Measurements from ENCODE around the gene LHPP. TPM values are rescaled to one million over a fixed set of nuclear protein-coding genes. Genes with fewer than 3 reads are reported as not detected.

LHPP gene
- total RNA-seq, 1 donor from 2014 or later = 15.3 TPM

DNA sequence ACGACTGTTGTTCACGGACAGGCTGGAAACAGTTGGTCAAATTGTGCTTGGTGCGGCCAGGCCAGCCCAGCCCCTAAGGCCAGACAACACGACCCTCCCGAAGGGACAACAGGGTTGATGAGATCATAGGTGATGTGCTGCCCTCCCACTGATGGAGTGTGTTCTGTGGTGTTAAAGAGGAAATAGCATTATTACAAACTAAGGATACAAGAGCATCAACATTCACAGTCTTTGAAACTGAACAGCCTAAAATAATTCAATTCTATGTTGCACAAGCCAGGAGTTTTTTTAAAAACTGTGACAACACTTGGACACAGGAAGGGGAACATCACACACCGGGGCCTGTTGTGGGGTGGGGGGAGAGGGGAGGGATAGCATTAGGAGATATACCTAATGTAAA, 194.9 kb downstream of the LHPP start:
- Mint-ChIP-seq H3K27me3 (ENCODE audit: low read depth) (no peaks in the 10 kb centered on the region), H3K4me3 (ENCODE audit: unreplicated experiment) (no peak overlapping the region), H3K36me3 (ENCODE audit: low read depth) (no peaks in the 10 kb centered on the region), H3K4me1 (ENCODE audit: low read depth) (peaks cover 6% of the 10 kb centered on the region), H3K27ac (ENCODE audit: unreplicated experiment) (no peak overlapping the region), H3K9me3 (ENCODE audit: low read depth) (no peaks in the 10 kb centered on the region)
- TF ChIP-seq, protein P1, sequence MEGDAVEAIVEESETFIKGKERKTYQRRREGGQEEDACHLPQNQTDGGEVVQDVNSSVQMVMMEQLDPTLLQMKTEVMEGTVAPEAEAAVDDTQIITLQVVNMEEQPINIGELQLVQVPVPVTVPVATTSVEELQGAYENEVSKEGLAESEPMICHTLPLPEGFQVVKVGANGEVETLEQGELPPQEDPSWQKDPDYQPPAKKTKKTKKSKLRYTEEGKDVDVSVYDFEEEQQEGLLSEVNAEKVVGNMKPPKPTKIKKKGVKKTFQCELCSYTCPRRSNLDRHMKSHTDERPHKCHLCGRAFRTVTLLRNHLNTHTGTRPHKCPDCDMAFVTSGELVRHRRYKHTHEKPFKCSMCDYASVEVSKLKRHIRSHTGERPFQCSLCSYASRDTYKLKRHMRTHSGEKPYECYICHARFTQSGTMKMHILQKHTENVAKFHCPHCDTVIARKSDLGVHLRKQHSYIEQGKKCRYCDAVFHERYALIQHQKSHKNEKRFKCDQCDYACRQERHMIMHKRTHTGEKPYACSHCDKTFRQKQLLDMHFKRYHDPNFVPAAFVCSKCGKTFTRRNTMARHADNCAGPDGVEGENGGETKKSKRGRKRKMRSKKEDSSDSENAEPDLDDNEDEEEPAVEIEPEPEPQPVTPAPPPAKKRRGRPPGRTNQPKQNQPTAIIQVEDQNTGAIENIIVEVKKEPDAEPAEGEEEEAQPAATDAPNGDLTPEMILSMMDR (IDR thresholded peaks at IDR 0.05) = no peak
- no peak for DNase-seq (ENCODE audit: low spot score)

GRCh38 chr10:124657806-124658205, 196.2 kb downstream of the LHPP start:
- Mint-ChIP-seq H3K27me3 (ENCODE audit: low read depth) (no peaks in the 10 kb centered on the region), H3K36me3 (ENCODE audit: low read depth) (no peaks in the 10 kb centered on the region), H3K4me3 (ENCODE audit: unreplicated experiment) (no peak overlapping the region), H3K27ac (ENCODE audit: unreplicated experiment) (peak overlapping the region; percentile 42), H3K9me3 (ENCODE audit: low read depth) (no peaks in the 10 kb centered on the region), H3K4me1 (ENCODE audit: low read depth) (peaks cover 6% of the 10 kb centered on the region)
- no peak for DNase-seq (ENCODE audit: low spot score)
- TF ChIP-seq, protein P1 (IDR thresholded peaks at IDR 0.05) = no peak

DNA sequence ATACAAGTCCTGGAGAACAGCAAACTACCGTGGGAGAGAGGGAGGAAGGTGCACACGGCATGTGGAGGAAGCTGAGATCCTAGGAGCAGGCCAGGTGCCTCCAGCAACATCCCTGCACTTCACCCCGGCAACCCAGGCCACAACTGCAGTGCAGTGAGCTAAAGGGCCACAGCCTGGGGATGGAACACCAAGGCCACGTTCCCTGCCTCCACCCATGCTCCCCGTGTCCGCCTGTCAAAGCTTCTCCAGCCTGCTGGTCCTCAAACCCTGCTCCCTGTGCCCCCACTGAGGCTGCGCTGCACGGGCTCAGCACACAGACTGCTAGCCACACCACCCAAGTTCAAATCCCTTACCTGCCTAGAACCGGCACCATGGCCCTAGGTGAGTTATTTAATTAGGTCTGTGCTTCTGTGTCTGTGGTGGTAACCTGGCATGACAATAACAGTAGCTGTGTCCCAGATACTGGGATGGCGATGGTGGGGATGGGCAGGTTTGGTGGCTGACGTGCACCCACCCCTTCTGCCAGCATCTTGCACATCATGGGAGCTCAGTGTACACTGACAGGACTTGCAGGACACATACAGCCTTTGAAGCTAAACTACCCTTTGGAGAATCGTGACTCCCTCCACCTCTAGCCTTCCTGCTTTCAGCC, 197.1 kb downstream of the LHPP start:
- Mint-ChIP-seq H3K27ac (ENCODE audit: unreplicated experiment) (no peak overlapping the region), H3K4me3 (ENCODE audit: unreplicated experiment) (no peak overlapping the region), H3K36me3 (ENCODE audit: low read depth) (no peaks in the 10 kb centered on the region), H3K27me3 (ENCODE audit: low read depth) (no peaks in the 10 kb centered on the region), H3K4me1 (ENCODE audit: low read depth) (peaks cover 6% of the 10 kb centered on the region), H3K9me3 (ENCODE audit: low read depth) (no peaks in the 10 kb centered on the region)
- TF ChIP-seq, protein P1 (IDR thresholded peaks at IDR 0.05) = no peak
- DNase-seq (ENCODE audit: low spot score) = no peak

- TF ChIP-seq, protein P1 (IDR thresholded peaks at IDR 0.05) = no peak
- no peaks in the 10 kb centered on the region for H3K9me3 Mint-ChIP-seq (ENCODE audit: low read depth)
- DNase-seq (ENCODE audit: low spot score) = no peak
- H3K27ac Mint-ChIP-seq (ENCODE audit: unreplicated experiment) = no peak overlapping the region
- H3K4me1 Mint-ChIP-seq (ENCODE audit: low read depth) = peaks cover 6% of the 10 kb centered on the region
- no peaks in the 10 kb centered on the region for H3K36me3 Mint-ChIP-seq (ENCODE audit: low read depth)
- H3K27me3 Mint-ChIP-seq (ENCODE audit: low read depth) = no peaks in the 10 kb centered on the region
- H3K4me3 Mint-ChIP-seq (ENCODE audit: unreplicated experiment) = no peak overlapping the region
Observed at GRCh38 chr10:124659380-124659779, 197.8 kb downstream of the LHPP start.

DNA sequence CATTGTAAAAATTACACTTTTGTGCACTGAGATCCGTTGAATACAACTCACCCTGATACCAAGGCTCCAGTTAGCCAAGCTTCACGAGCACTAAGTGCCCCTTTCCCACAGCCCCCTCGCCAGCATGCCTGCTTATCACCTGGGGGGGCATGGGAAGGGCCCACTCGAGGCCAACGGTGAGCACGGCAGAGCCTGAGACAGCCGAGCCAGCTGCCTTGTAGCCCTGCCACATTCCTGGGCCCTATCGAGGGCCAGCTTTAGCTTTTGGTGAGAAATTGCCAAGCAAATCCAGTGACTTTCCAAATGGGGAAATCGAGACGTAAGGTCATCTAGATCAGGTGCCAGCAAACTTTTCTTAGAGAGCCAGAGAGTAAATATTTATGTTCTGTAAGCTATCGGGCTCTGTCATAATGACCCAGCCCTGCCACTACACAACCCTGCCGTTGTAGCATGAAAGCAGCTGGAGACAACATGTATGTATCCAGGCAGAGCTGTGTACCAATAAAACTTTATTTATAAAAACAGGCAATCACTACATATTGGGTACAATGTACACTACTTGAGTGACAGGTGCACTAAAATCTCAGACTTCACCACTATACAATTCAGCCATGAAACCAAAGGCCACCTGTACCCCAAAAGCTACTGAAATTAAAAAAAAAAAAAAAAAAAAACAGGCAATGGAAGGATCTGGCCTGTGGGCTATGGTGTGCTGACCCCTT, 198.9 kb downstream of the LHPP start:
- DNase-seq (ENCODE audit: low spot score) = no peak
- Mint-ChIP-seq H3K4me3 (ENCODE audit: unreplicated experiment) (no peak overlapping the region), H3K27ac (ENCODE audit: unreplicated experiment) (no peak overlapping the region), H3K27me3 (ENCODE audit: low read depth) (no peaks in the 10 kb centered on the region), H3K9me3 (ENCODE audit: low read depth) (no peaks in the 10 kb centered on the region), H3K36me3 (ENCODE audit: low read depth) (no peaks in the 10 kb centered on the region), H3K4me1 (ENCODE audit: low read depth) (peaks cover 6% of the 10 kb centered on the region)
- TF ChIP-seq, protein P1 (IDR thresholded peaks at IDR 0.05) = no peak
